NCI-H128 (cell line): ENCODE results near the gene SDK1.

Source experiments
- DNase-seq: peaks from one replicate; lab custom pipeline; 2025; ENCODE audit not compliant: unreplicated experiment; lab: John Stamatoyannopoulos, UW

The SDK1 gene

GRCh38 chr7:4139656-4140625 is 838.9 kb downstream of the SDK1 start:
- no peak for DNase-seq

- DNase-seq, result no peak
These were observed 839.9 kb downstream of the SDK1 start for GRCh38 chr7:4140933-4141332.

GRCh38 chr7:4143006-4143405 is 842.0 kb downstream of the SDK1 start:
- DNase-seq, result no peak

GRCh38 chr7:4143511-4144171 is 842.6 kb downstream of the SDK1 start:
- DNase-seq, result no peak

GRCh38 chr7:4144172-4144701 is 843.2 kb downstream of the SDK1 start:
- DNase-seq, result no peak

GRCh38 chr7:4144811-4145510 is 843.9 kb downstream of the SDK1 start:
- DNase-seq, result no peak

GRCh38 chr7:4145576-4145975 is 844.5 kb downstream of the SDK1 start:
- no peak for DNase-seq

GRCh38 chr7:4147926-4148620 is 847.0 kb downstream of the SDK1 start:
- DNase-seq, result peak; percentile 53

- no peak for DNase-seq
These were observed 848.2 kb downstream of the SDK1 start for GRCh38 chr7:4149236-4149635.

GRCh38 chr7:4149645-4150044 is 848.6 kb downstream of the SDK1 start:
- DNase-seq, result no peak

GRCh38 chr7:4150731-4151130 is 849.7 kb downstream of the SDK1 start:
- DNase-seq, result no peak

- no peak for DNase-seq
These were observed 850.5 kb downstream of the SDK1 start for GRCh38 chr7:4151524-4151923.

GRCh38 chr7:4151926-4152549 is 851.0 kb downstream of the SDK1 start:
- DNase-seq, result no peak

- DNase-seq, result no peak
These were observed 854.0 kb downstream of the SDK1 start for GRCh38 chr7:4154882-4155535.

- DNase-seq, result no peak
These were observed 855.1 kb downstream of the SDK1 start for GRCh38 chr7:4156190-4156589.

GRCh38 chr7:4157651-4158050 is 856.6 kb downstream of the SDK1 start:
- no peak for DNase-seq

GRCh38 chr7:4158441-4159153 is 857.5 kb downstream of the SDK1 start:
- DNase-seq, result no peak

- DNase-seq, result no peak
These were observed 858.1 kb downstream of the SDK1 start for GRCh38 chr7:4159154-4159501.
